Keratinocyte (primary cell): ENCODE results near the gene MSGN1. TPM values are rescaled to one million over a fixed set of nuclear protein-coding genes. Genes with fewer than 3 reads are reported as not detected.

Experiments
- DNase-seq: peaks from one replicate; pipeline ENCODE4 v3.0.0-alpha.2; 2011; ENCODE audit warnings: low read depth, missing footprints, low spot score
- FAIRE-seq: peaks from 2 replicates; lab custom pipeline; 2011; peaks lifted over from hg19 to GRCh38; lab: Jason Lieb, UNC
- H2AFZ ChIP-seq: 2 replicates; pipeline ENCODE4 v1.6.0; 2012; ENCODE audit warnings: low read length, control low read depth, inconsistent platforms; ENCODE audit not compliant: control insufficient read depth
- H3K27ac ChIP-seq: 2 replicates; pipeline ENCODE4 v1.5.1; 2011; ENCODE audit warnings: low read length; ENCODE audit not compliant: control insufficient read depth, insufficient read depth
- H3K27me3 ChIP-seq: 3 replicates; pipeline ENCODE4 v1.6.0; 2011; ENCODE audit warnings: low read length; ENCODE audit not compliant: control insufficient read depth, insufficient read depth; ENCODE audit errors: extremely low read depth
- H3K36me3 ChIP-seq, 2 experiments: 2 replicates in 1 of 2; 3 replicates in 1 of 2; pipeline ENCODE4 v1.5.1; 2011; ENCODE audit warnings: low read length in 2 of 2, mild to moderate bottlenecking in 1 of 2; ENCODE audit not compliant: control insufficient read depth in 2 of 2, insufficient read depth in 2 of 2; ENCODE audit errors: extremely low read depth in 1 of 2
- H3K4me1 ChIP-seq: 3 replicates; pipeline ENCODE4 v1.5.1; 2011; ENCODE audit warnings: low read length; ENCODE audit not compliant: control insufficient read depth, insufficient read depth; ENCODE audit errors: extremely low read depth
- H3K4me2 ChIP-seq: 3 replicates; pipeline ENCODE4 v1.6.0; 2011; ENCODE audit warnings: low read depth, low read length; ENCODE audit not compliant: control insufficient read depth, insufficient read depth; ENCODE audit errors: extremely low read depth
- H3K4me3 ChIP-seq, 3 experiments: fragments of 200-600 bp in 1 of 3; sonication (generic) in 1 of 3; 2 replicates in 2 of 3; 3 replicates in 1 of 3; pipeline ENCODE4 v1.5.1; 2011 to 2016; ENCODE audit warnings: low read length in 3 of 3, mild to moderate bottlenecking in 3 of 3, control low read depth in 2 of 3, inconsistent platforms in 1 of 3, low read depth in 1 of 3, mixed read lengths in 1 of 3, mixed run types in 1 of 3, moderate library complexity in 1 of 3; ENCODE audit not compliant: control insufficient read depth in 2 of 3, insufficient read depth in 2 of 3; ENCODE audit errors: extremely low read depth in 1 of 3
- H3K79me2 ChIP-seq: 2 replicates; pipeline ENCODE4 v1.6.0; 2012; ENCODE audit warnings: low read length; ENCODE audit not compliant: control insufficient read depth, insufficient read depth
- H3K9ac ChIP-seq: 3 replicates; pipeline ENCODE4 v1.6.0; 2011; ENCODE audit warnings: low read length; ENCODE audit not compliant: control insufficient read depth, insufficient read depth; ENCODE audit errors: extremely low read depth
- H3K9me1 ChIP-seq: 3 replicates; pipeline ENCODE4 v1.6.0; 2011; ENCODE audit warnings: low read length; ENCODE audit not compliant: control insufficient read depth, insufficient read depth; ENCODE audit errors: extremely low read depth
- H3K9me3 ChIP-seq: 2 replicates; pipeline ENCODE4 v1.5.1; 2012; ENCODE audit warnings: low read depth, low read length; ENCODE audit not compliant: control insufficient read depth
- H4K20me1 ChIP-seq: 3 replicates; pipeline ENCODE4 v1.6.0; 2011; ENCODE audit warnings: low read length; ENCODE audit not compliant: control insufficient read depth, insufficient read depth; ENCODE audit errors: extremely low read depth
- CTCF ChIP-seq, 3 experiments: IDR thresholded peaks in 1 of 3; conservative IDR thresholded peaks in 1 of 3; optimal IDR thresholded peaks in 1 of 3; 2 replicates in 2 of 3; 3 replicates in 1 of 3; pipeline versions ENCODE3 to v1.5.1; 2011; ENCODE audit warnings: low read length in 3 of 3, mild to moderate bottlenecking in 3 of 3, moderate library complexity in 2 of 3, control low read depth in 1 of 3, inconsistent platforms in 1 of 3; ENCODE audit not compliant: insufficient read depth in 2 of 3; ENCODE audit errors: extremely low read depth in 1 of 3
- EZH2 ChIP-seq: IDR thresholded peaks from one replicate; pipeline ENCODE4 v1.6.1; 2012; ENCODE audit warnings: inconsistent platforms, mild to moderate bottlenecking, low read length, moderate library complexity
- dilution Hi-C: fragments of 300-500 bp; cut with MboI; formaldehyde crosslinking; loops from one replicate; pipeline ENCODE4 v1.7.0; 2020; ENCODE audit warnings: low sequenced_read_pairs; ENCODE audit not compliant: extremely low pct_ligation_motif_present
- polyA plus RNA-seq, 5 experiments: library from polyadenylated mRNA; depleted of rRNA in 3 of 5; stranded (reverse) in 3 of 5; stranded (forward) in 1 of 5; unstranded in 1 of 5; fragments of >200 nt; gene quantifications; 1 replicate in 1 of 5; 2 replicates in 3 of 5; 3 replicates in 1 of 5; pipeline versions ENCODE4 v1.2.1 to v1.2.3, GENCODE V29; 2011 to 2012; ENCODE audit warnings: missing spikeins in 2 of 5, low read depth in 1 of 5, low replicate concordance in 1 of 5

Gene MSGN1
- polyA plus RNA-seq, 1 donor (not counting 4 experiments of a cell fraction or from before 2014, with no cell fraction given) = 0.22 TPM

- Histone ChIP-seq H3K4me2 (no peak overlapping the region), H3K27me3 (no peaks in the 10 kb centered on the region)
- no peak for FAIRE-seq
Observed at GRCh38 chr2:17849275-17849674, 33.0 kb downstream of the MSGN1 start.

GRCh38 chr2:17850151-17850550 lies 33.9 kb downstream of the MSGN1 start:
- Histone ChIP-seq H3K4me1 (no peaks in the 10 kb centered on the region), H3K4me2 (no peak overlapping the region), H3K27me3 (no peaks in the 10 kb centered on the region), H4K20me1 (no peaks in the 10 kb centered on the region), H3K9ac (no peak overlapping the region), H3K9me1 (no peaks in the 10 kb centered on the region), H3K36me3 (no peaks in the 10 kb centered on the region), H3K4me3 (no peak overlapping the region), H3K79me2 (no peaks in the 10 kb centered on the region), H2AFZ (no peak overlapping the region), H3K9me3 (no peaks in the 10 kb centered on the region), H3K27ac (no peak overlapping the region)
- FAIRE-seq (no peak), DNase-seq (no peak)
- no peak for TF ChIP-seq EZH2
- no peak for TF ChIP-seq CTCF (optimal IDR thresholded peaks at IDR 0.05 in 1 of 3, IDR thresholded peaks at IDR 0.05 in 1 of 3, conservative IDR thresholded peaks at IDR 0.05 in 1 of 3; ENCODE audit: extremely low read depth in 1 of 3, insufficient read depth in 2 of 3, low read length in 3 of 3)
- dilution Hi-C loops = no loop called here

More at GRCh38 chr2:17849275-17849674, 33.0 kb downstream of the MSGN1 start:
- Histone ChIP-seq H3K4me3 (no peak overlapping the region), H3K9me1 (no peaks in the 10 kb centered on the region), H3K36me3 (no peaks in the 10 kb centered on the region), H3K79me2 (no peaks in the 10 kb centered on the region), H3K9ac (no peak overlapping the region), H4K20me1 (no peaks in the 10 kb centered on the region), H3K9me3 (no peaks in the 10 kb centered on the region), H2AFZ (no peak overlapping the region), H3K4me1 (no peaks in the 10 kb centered on the region), H3K27ac (no peak overlapping the region)
- no peak for TF ChIP-seq CTCF (optimal IDR thresholded peaks at IDR 0.05 in 1 of 3, IDR thresholded peaks at IDR 0.05 in 1 of 3, conservative IDR thresholded peaks at IDR 0.05 in 1 of 3; ENCODE audit: extremely low read depth in 1 of 3, insufficient read depth in 2 of 3, low read length in 3 of 3)
- no peak for TF ChIP-seq EZH2
- dilution Hi-C loops = no loop called here
- no peak for DNase-seq
